Measurements from ENCODE around the gene GHRHR. TPM values are rescaled to one million over a fixed set of nuclear protein-coding genes. Genes with fewer than 3 reads are reported as not detected.

The GHRHR gene
- polyA plus RNA-seq, 1 donor from 2014 or later, result not detected

GRCh38 chr7:30986331-30986730, 22.6 kb downstream of the GHRHR start:
- no peaks in the 10 kb centered on the region for H3K27me3 ChIP-seq (ENCODE audit: insufficient read depth, low read depth, low read length)
- no peaks in the 10 kb centered on the region for H3K9me2 ChIP-seq (ENCODE audit: insufficient read depth, low read length)
- H3F3A ChIP-seq (ENCODE audit: insufficient read depth, low read length, poor library complexity, severe bottlenecking), result no peaks in the 10 kb centered on the region
- H3K4me2 ChIP-seq (ENCODE audit: low read length), result no peak overlapping the region
- H3K36me3 ChIP-seq (ENCODE audit: insufficient read depth, low read length), result no peaks in the 10 kb centered on the region
- no peak overlapping the region for H3K4me3 ChIP-seq (ENCODE audit: low read length)
- no peak overlapping the region for H2AFZ ChIP-seq (ENCODE audit: low read depth, low read length)
- H4K20me1 ChIP-seq (ENCODE audit: insufficient read depth), result no peaks in the 10 kb centered on the region
- H3K9ac ChIP-seq (ENCODE audit: low read length), result no peak overlapping the region
- H3K79me2 ChIP-seq (replicated peaks; ENCODE audit: insufficient read depth, low read length), result no peaks in the 10 kb centered on the region
- H3K9me3 ChIP-seq (ENCODE audit: low read length), result no peaks in the 10 kb centered on the region
- TF ChIP-seq REST (IDR thresholded peaks at IDR 0.05; ENCODE audit: borderline replicate concordance), result no peak
- no peak for TF ChIP-seq RAD21 (conservative IDR thresholded peaks at IDR 0.05)
- no peak for TF ChIP-seq MXI1 (conservative IDR thresholded peaks at IDR 0.05; ENCODE audit: poor library complexity, severe bottlenecking)
- TF ChIP-seq EZH2 (IDR thresholded peaks at IDR 0.05; ENCODE audit: borderline replicate concordance, insufficient read depth, low read length, poor library complexity, severe bottlenecking), result no peak
- no peak for TF ChIP-seq EP300 (conservative IDR thresholded peaks at IDR 0.05; ENCODE audit: poor library complexity, severe bottlenecking)
- no peak for TF ChIP-seq SMC3 (conservative IDR thresholded peaks at IDR 0.05; ENCODE audit: poor library complexity)
- no peak for TF ChIP-seq TAF1 (IDR thresholded peaks at IDR 0.05; ENCODE audit: low read depth)
- no peak for TF ChIP-seq POLR2AphosphoS5 (IDR thresholded peaks at IDR 0.05)
- no peak for TF ChIP-seq CTCF (IDR thresholded peaks at IDR 0.05; ENCODE audit: poor library complexity, severe bottlenecking)
- H3K27ac ChIP-seq (ENCODE audit: low read length), result no peak overlapping the region

- Histone ChIP-seq H3K27me3 (ENCODE audit: insufficient read depth, low read depth, low read length) (no peaks in the 10 kb centered on the region), H2AFZ (ENCODE audit: low read depth, low read length) (no peak overlapping the region), H4K20me1 (ENCODE audit: insufficient read depth) (no peaks in the 10 kb centered on the region), H3K4me3 (ENCODE audit: low read length) (no peak overlapping the region), H3K9me3 (ENCODE audit: low read length) (no peaks in the 10 kb centered on the region), H3F3A (ENCODE audit: insufficient read depth, low read length, poor library complexity, severe bottlenecking) (no peaks in the 10 kb centered on the region), H3K9me2 (ENCODE audit: insufficient read depth, low read length) (no peaks in the 10 kb centered on the region), H3K36me3 (ENCODE audit: insufficient read depth, low read length) (no peaks in the 10 kb centered on the region), H3K9ac (ENCODE audit: low read length) (no peak overlapping the region), H3K27ac (ENCODE audit: low read length) (no peak overlapping the region), H3K4me2 (ENCODE audit: low read length) (no peak overlapping the region), H3K79me2 (replicated peaks; ENCODE audit: insufficient read depth, low read length) (no peaks in the 10 kb centered on the region)
- TF ChIP-seq REST (IDR thresholded peaks at IDR 0.05; ENCODE audit: borderline replicate concordance), result no peak
- no peak for TF ChIP-seq POLR2AphosphoS5 (IDR thresholded peaks at IDR 0.05)
- no peak for TF ChIP-seq SMC3 (conservative IDR thresholded peaks at IDR 0.05; ENCODE audit: poor library complexity)
- TF ChIP-seq CTCF (IDR thresholded peaks at IDR 0.05; ENCODE audit: poor library complexity, severe bottlenecking), result no peak
- TF ChIP-seq MXI1 (conservative IDR thresholded peaks at IDR 0.05; ENCODE audit: poor library complexity, severe bottlenecking), result no peak
- no peak for TF ChIP-seq EZH2 (IDR thresholded peaks at IDR 0.05; ENCODE audit: borderline replicate concordance, insufficient read depth, low read length, poor library complexity, severe bottlenecking)
- no peak for TF ChIP-seq RAD21 (conservative IDR thresholded peaks at IDR 0.05)
- TF ChIP-seq TAF1 (IDR thresholded peaks at IDR 0.05; ENCODE audit: low read depth), result no peak
- no peak for TF ChIP-seq EP300 (conservative IDR thresholded peaks at IDR 0.05; ENCODE audit: poor library complexity, severe bottlenecking)
Measured at GRCh38 chr7:30986738-30987137, 23.0 kb downstream of the GHRHR start.

All from neural cell (in vitro differentiated cells).